Mesangial cell (primary cell): ENCODE data around the gene IGFBP4. TPM values are rescaled to one million over a fixed set of nuclear protein-coding genes. Genes with fewer than 3 reads are reported as not detected.

Experiments used
- total RNA-seq: library from RNA; depleted of rRNA; stranded (reverse); fragments of >200 nt; gene quantifications from 2 replicates; pipeline ENCODE4 v1.2.3, GENCODE V29; 2015

Gene IGFBP4
- 313 and 804 TPM in 2 replicates for total RNA-seq

DNA sequence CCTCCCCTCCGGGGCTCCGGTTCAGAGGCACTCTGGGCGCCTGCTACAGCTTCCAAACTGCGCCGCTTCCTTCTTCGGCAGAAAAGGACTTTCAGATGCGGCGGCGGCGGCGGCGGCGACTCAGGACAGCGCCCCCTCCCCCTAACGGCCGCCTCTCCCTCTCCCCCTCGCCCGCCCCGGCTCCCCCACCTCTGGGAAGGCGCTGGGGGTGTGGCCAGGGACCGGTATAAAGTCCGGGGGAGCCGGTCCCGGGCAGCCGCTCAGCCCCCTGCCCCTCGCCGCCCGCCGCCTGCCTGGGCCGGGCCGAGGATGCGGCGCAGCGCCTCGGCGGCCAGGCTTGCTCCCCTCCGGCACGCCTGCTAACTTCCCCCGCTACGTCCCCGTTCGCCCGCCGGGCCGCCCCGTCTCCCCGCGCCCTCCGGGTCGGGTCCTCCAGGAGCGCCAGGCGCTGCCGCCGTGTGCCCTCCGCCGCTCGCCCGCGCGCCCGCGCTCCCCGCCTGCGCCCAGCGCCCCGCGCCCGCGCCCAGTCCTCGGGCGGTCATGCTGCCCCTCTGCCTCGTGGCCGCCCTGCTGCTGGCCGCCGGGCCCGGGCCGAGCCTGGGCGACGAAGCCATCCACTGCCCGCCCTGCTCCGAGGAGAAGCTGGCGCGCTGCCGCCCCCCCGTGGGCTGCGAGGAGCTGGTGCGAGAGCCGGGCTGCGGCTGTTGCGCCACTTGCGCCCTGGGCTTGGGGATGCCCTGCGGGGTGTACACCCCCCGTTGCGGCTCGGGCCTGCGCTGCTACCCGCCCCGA is at the start of gene IGFBP4:
TSS of gene IGFBP4 (plus strand) at position 255 of the 792 bp plus-strand sequence. CDS start at position 541, 286 bp downstream.

DNA sequence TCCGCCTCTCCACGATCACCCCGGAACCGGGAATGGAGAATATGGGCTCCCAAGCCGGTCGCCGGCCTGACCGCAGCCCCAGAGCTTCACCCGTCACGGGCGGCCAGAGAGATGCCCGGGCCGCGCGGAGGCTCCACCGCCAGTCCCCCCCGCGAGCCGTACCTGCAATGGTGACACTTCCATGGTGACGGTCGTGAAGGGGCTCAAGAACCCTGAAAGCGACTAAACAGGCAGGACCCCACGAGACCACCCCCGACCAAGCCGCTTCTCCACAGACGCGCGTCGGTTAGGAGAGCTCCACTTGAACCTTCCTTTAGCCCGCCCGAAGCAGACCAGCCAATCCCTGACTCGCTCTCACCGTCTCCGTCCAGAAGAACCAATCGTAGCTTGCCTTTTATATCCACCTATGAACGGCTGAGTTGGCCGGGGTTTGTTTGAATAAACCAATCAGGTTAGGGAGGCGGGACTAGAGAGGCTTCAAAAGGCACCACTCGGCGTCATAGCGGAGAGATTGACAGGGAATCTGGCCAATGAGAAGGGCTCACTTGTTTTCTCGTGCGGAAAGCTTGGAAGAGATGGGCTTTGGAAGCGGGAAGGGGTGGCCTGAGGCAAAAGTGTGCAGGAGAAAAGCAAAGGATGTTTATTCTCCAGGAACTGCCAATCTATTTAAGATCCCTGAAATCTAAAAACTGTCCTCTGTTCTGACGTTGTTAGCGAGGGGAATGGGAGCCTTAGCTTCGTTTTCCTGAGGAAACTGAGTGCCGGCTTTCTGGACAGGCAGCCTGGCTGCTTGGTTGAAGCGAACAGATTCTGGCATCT is 25.4 kb upstream of the IGFBP4 start, which contains the start of gene TOP2A:
TSS of gene TOP2A (minus strand) at position 288 of the 819 bp plus-strand sequence. CDS start at position 183, 105 bp downstream.

DNA sequence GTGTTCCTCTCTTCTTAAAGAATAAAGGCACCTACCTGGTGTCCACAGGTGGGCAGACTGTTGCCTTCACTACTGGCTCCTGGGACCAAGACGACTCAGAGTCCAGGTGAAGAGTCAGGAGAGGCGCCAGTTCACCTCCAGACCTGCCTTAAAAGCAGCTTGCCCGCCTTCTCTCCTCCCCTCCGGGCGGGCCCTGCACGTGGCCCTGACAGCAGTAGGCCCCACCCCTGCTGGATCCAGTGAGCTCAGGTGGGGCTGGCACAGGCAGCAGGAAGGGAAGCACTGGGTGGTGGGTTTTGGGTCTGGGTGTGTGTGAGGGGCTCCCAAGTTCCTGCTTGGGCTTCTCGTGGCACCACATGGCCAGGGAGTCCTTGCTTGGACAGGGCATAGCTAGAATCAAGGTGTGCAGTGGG is 58.3 kb downstream of the IGFBP4 start, which contains the start of gene TNS4:
TSS of gene TNS4 (minus strand) at position 125 of the 413 bp plus-strand sequence. CDS start 5,198 bp downstream, outside the sequence.

Other genes with a start within 250 kb of the IGFBP4 start
- 11.2 and 12.7 TPM in 2 replicates for gene WIPF2, start 224.1 kb upstream of the IGFBP4 start, total RNA-seq
- 2.5 and 26.9 TPM in 2 replicates for gene CDC6, start 155.6 kb upstream of the IGFBP4 start, total RNA-seq
- 26.7 and 68.7 TPM in 2 replicates for gene RARA, start 134.3 kb upstream of the IGFBP4 start, total RNA-seq
- 0.49 and 5.2 TPM in 2 replicates for gene GJD3, start 78.7 kb upstream of the IGFBP4 start, total RNA-seq
- gene TOP2A, start 25.6 kb upstream of the IGFBP4 start, total RNA-seq = 5.5 and 143 TPM in 2 replicates
- under 0.01 and 2.3 TPM in 2 replicates for gene TNS4, start 58.2 kb downstream of the IGFBP4 start, total RNA-seq
- gene CCR7, start 122.0 kb downstream of the IGFBP4 start, total RNA-seq = 0.13 TPM in 1 of 2 replicates, not detected in the other
- 63.4 and 96.1 TPM in 2 replicates for gene SMARCE1, start 204.4 kb downstream of the IGFBP4 start, total RNA-seq
- gene KRT222, start 221.7 kb downstream of the IGFBP4 start, total RNA-seq = 0.16 and 1.3 TPM in 2 replicates